Body of pancreas (tissue), 4 donors: ENCODE measurements around the gene AKAP6.

Source experiments
- CTCF ChIP-seq, 7 experiments: fragments of 450-650 bp in 4 of 7; fragments of 200-600 bp in 3 of 7; sonication (generic) in 3 of 7; IDR thresholded peaks; one replicate each; pipeline ENCODE4 v1.5.1; 2016 to 2019; ENCODE audit warnings: antibody characterized with exemption in 7 of 7
- POLR2A ChIP-seq, 3 donors: fragments of 450-650 bp; IDR thresholded peaks; one replicate each; pipeline ENCODE4 v1.6.1; 2016; ENCODE audit warnings: antibody characterized with exemption in 3 of 3, mild to moderate bottlenecking in 2 of 3

GRCh38 chr14:32688941-32689340 is 359.8 kb downstream of the AKAP6 start:
- TF ChIP-seq CTCF (IDR thresholded peaks at IDR 0.05) (no peak), POLR2A (IDR thresholded peaks at IDR 0.05) (no peak)
